ENCODE measurements around the gene VPS33A. TPM values are rescaled to one million over a fixed set of nuclear protein-coding genes. Genes with fewer than 3 reads are reported as not detected.
"Not testable (repeated sequence)": the region's sequence is repeated elsewhere in the genome, so short reads cannot be mapped to it uniquely, and the experiment has no call there.

VPS33A gene
- total and polyA plus RNA-seq, 2 of the 13 experiments (the other 11 are each of a cell fraction or from before 2014, with no cell fraction given) = 11.0 to 43.6 TPM

DNA sequence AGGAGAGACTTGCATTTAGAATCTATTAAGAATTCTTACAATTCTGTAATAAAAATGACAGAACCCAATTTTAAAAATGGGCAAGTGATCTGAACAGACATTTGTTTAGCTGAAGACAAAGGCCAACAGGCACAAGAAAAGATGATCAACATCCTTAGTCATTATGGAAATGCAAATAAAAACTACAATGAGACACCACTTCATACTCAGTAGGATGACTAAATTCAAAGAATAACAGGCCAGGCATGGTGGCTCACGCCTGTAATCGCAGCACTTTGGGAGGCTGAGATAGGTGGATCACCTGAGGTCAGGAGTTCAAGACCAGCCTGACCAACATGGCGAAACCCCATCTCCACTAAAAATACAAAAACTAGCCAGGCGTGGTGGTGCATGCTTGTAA, 7.8 kb downstream of the VPS33A start:
- H3K27ac ChIP-seq (ENCODE audit: extremely low read length, insufficient read depth, low read length); H3K4me3 ChIP-seq (replicated peaks in 1 of 3; ENCODE audit: insufficient read depth in 1 of 3, low read depth in 2 of 3, low read length in 3 of 3); H3K79me2 ChIP-seq (ENCODE audit: insufficient read depth, low read length); in situ Hi-C loops (cut with HindIII; ENCODE audit: extremely low pct_ligation_motif_present, low pct_unique_long_range_greater_than_20kb); H3K27me3 ChIP-seq (ENCODE audit: control insufficient read depth in 1 of 2, insufficient read depth in 2 of 2, low read length in 2 of 2); H3K4me2 ChIP-seq (ENCODE audit: low read depth, low read length); FAIRE-seq; H3K9ac ChIP-seq (ENCODE audit: insufficient read depth, low read depth, low read length); H2AFZ ChIP-seq (ENCODE audit: low read length); DNase-seq (ENCODE audit: low spot score); CTCF ChIA-PET (ENCODE audit: low intra/inter-chr PET ratio, low total read pairs); BruUV-seq (replicated peaks); H3K9me3 ChIP-seq (ENCODE audit: low read length); H4K20me1 ChIP-seq (ENCODE audit: insufficient read depth, low read length); ATAC-seq; intact Hi-C loops (cut with micrococcal nuclease; ENCODE audit: unreplicated experiment); H3K4me1 ChIP-seq (ENCODE audit: insufficient read depth, low read length); POLR2A ChIA-PET: not testable (repeated sequence)
- H3K36me3 ChIP-seq (replicated peaks in 1 of 2; ENCODE audit: control insufficient read depth in 1 of 2, insufficient read depth in 2 of 2, low read length in 2 of 2) = peaks cover 8 to 40% of the 10 kb centered on the region in 2 experiments
- WGBS (ENCODE audit: low lambda C conversion rate) = 91% methylated on average over 4 of the region's 4 CpGs

DNA sequence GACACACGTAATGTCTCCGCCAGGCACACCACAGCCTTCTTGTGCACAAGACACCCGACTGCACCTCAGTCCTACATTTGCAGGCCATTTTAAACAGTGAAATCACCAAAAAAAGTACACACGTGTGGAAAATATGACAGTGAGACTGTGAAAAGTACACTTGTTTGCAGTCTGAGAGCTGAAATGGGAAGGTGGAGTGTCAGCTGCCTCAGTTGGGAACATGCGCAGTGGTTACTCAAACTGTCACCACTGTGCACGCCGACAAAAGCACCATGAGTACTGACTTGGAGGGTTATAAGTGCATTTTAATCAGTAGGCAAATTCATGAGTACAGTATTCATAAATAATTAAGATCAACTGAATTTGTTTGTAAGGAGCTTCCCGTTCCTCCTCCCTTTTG, 15.8 kb downstream of the VPS33A start:
- ATAC-seq (no peak), FAIRE-seq (no peak), DNase-seq (ENCODE audit: low spot score) (no peak)
- no peaks in the 10 kb centered on the region for H3K9me3 ChIP-seq (ENCODE audit: low read length)
- H3K4me2 ChIP-seq (ENCODE audit: low read depth, low read length) = no peak overlapping the region
- peaks cover 2 to 29% of the 10 kb centered on the region in 2 experiments; a peak in 3 of 5 replicates for H3K36me3 ChIP-seq (replicated peaks in 1 of 2; ENCODE audit: control insufficient read depth in 1 of 2, insufficient read depth in 2 of 2, low read length in 2 of 2)
- intact Hi-C loops (cut with micrococcal nuclease; ENCODE audit: unreplicated experiment) (no loop called here), in situ Hi-C loops (cut with HindIII; ENCODE audit: extremely low pct_ligation_motif_present, low pct_unique_long_range_greater_than_20kb) (no loop called here)
- POLR2A ChIA-PET = no interaction called here
- no peaks in the 10 kb centered on the region for H3K27me3 ChIP-seq (ENCODE audit: control insufficient read depth in 1 of 2, insufficient read depth in 2 of 2, low read length in 2 of 2)
- 96% methylated on average over 8 of the region's 8 CpGs for WGBS (ENCODE audit: low lambda C conversion rate)
- H3K27ac ChIP-seq (ENCODE audit: extremely low read length, insufficient read depth, low read length) = no peak overlapping the region
- no peak overlapping the region for H2AFZ ChIP-seq (ENCODE audit: low read length)
- no peaks in the 10 kb centered on the region for H3K79me2 ChIP-seq (ENCODE audit: insufficient read depth, low read length)
- CTCF ChIA-PET (ENCODE audit: low intra/inter-chr PET ratio, low total read pairs) = no interaction called here
- H3K4me1 ChIP-seq (ENCODE audit: insufficient read depth, low read length) = no peaks in the 10 kb centered on the region
- H3K9ac ChIP-seq (ENCODE audit: insufficient read depth, low read depth, low read length) = no peak overlapping the region
- BruUV-seq (replicated peaks) = no TSS peak
- no peak overlapping the region for H3K4me3 ChIP-seq (replicated peaks in 1 of 3; ENCODE audit: insufficient read depth in 1 of 3, low read depth in 2 of 3, low read length in 3 of 3)
- no peaks in the 10 kb centered on the region for H4K20me1 ChIP-seq (ENCODE audit: insufficient read depth, low read length)
- TF ChIP-seq SNAI1 (CRISPR knock-in tag; IDR thresholded peaks at IDR 0.05; ENCODE audit: borderline replicate concordance) (no peak), RXRA (CRISPR knock-in tag; IDR thresholded peaks at IDR 0.05) (no peak), SMC3 (IDR thresholded peaks at IDR 0.05; ENCODE audit: low read length) (no peak), MTF1 (CRISPR knock-in tag; IDR thresholded peaks at IDR 0.05) (no peak), ZNF670 (CRISPR knock-in tag; IDR thresholded peaks at IDR 0.05; ENCODE audit: borderline replicate concordance) (no peak), SUZ12 (IDR thresholded peaks at IDR 0.05; ENCODE audit: low read depth, low read length) (no peak), AHR (CRISPR knock-in tag; IDR thresholded peaks at IDR 0.05) (no peak), EZH2 (conservative IDR thresholded peaks at IDR 0.05; ENCODE audit: low read depth, low read length) (no peak), KLF15 (CRISPR knock-in tag; IDR thresholded peaks at IDR 0.05; ENCODE audit: borderline replicate concordance) (no peak), CEBPB (IDR thresholded peaks at IDR 0.05; ENCODE audit: borderline replicate concordance, low read depth, low read length) (no peak), FOXC1 (CRISPR knock-in tag; IDR thresholded peaks at IDR 0.05; ENCODE audit: borderline replicate concordance) (no peak)
- TF ChIP-seq, protein P1, sequence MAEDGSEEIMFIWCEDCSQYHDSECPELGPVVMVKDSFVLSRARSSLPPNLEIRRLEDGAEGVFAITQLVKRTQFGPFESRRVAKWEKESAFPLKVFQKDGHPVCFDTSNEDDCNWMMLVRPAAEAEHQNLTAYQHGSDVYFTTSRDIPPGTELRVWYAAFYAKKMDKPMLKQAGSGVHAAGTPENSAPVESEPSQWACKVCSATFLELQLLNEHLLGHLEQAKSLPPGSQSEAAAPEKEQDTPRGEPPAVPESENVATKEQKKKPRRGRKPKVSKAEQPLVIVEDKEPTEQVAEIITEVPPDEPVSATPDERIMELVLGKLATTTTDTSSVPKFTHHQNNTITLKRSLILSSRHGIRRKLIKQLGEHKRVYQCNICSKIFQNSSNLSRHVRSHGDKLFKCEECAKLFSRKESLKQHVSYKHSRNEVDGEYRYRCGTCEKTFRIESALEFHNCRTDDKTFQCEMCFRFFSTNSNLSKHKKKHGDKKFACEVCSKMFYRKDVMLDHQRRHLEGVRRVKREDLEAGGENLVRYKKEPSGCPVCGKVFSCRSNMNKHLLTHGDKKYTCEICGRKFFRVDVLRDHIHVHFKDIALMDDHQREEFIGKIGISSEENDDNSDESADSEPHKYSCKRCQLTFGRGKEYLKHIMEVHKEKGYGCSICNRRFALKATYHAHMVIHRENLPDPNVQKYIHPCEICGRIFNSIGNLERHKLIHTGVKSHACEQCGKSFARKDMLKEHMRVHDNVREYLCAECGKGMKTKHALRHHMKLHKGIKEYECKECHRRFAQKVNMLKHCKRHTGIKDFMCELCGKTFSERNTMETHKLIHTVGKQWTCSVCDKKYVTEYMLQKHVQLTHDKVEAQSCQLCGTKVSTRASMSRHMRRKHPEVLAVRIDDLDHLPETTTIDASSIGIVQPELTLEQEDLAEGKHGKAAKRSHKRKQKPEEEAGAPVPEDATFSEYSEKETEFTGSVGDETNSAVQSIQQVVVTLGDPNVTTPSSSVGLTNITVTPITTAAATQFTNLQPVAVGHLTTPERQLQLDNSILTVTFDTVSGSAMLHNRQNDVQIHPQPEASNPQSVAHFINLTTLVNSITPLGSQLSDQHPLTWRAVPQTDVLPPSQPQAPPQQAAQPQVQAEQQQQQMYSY (CRISPR knock-in tag; IDR thresholded peaks at IDR 0.05) = no peak
- TF ChIP-seq, protein P2, sequence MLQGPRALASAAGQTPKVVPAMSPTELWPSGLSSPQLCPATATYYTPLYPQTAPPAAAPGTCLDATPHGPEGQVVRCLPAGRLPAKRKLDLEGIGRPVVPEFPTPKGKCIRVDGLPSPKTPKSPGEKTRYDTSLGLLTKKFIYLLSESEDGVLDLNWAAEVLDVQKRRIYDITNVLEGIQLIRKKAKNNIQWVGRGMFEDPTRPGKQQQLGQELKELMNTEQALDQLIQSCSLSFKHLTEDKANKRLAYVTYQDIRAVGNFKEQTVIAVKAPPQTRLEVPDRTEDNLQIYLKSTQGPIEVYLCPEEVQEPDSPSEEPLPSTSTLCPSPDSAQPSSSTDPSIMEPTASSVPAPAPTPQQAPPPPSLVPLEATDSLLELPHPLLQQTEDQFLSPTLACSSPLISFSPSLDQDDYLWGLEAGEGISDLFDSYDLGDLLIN (CRISPR knock-in tag; IDR thresholded peaks at IDR 0.05; ENCODE audit: borderline replicate concordance) = no peak
- TF ChIP-seq, protein P3, sequence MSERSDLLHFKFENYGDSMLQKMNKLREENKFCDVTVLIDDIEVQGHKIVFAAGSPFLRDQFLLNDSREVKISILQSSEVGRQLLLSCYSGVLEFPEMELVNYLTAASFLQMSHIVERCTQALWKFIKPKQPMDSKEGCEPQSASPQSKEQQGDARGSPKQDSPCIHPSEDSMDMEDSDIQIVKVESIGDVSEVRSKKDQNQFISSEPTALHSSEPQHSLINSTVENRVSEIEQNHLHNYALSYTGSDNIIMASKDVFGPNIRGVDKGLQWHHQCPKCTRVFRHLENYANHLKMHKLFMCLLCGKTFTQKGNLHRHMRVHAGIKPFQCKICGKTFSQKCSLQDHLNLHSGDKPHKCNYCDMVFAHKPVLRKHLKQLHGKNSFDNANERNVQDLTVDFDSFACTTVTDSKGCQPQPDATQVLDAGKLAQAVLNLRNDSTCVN (CRISPR knock-in tag; IDR thresholded peaks at IDR 0.05; ENCODE audit: borderline replicate concordance) = no peak

All from HepG2 (cell line).